ENCODE measurements around the gene FILIP1L.

FILIP1L gene

GRCh38 chr3:100158918-100159330 lies 44.6 kb upstream of the FILIP1L start:
- no peaks in the 10 kb centered on the region for H3K36me3 ChIP-seq (ENCODE audit: control insufficient read depth, insufficient read depth, low read length)
- no peak for TF ChIP-seq CTCF (IDR thresholded peaks at IDR 0.05)
- H3K4me3 ChIP-seq (ENCODE audit: low read depth, low read length): no peak overlapping the region
- no peaks in the 10 kb centered on the region for H3K4me1 ChIP-seq
- no peak overlapping the region for H3K9ac ChIP-seq
- no peaks in the 10 kb centered on the region for H3K9me3 ChIP-seq (ENCODE audit: control insufficient read depth, low read length)
- H3K79me2 ChIP-seq: no peaks in the 10 kb centered on the region
- H3K27ac ChIP-seq: no peak overlapping the region
- no peaks in the 10 kb centered on the region for H3K27me3 ChIP-seq (ENCODE audit: control insufficient read depth, insufficient read depth, low read length)
- H2AFZ ChIP-seq: no peak overlapping the region
- no peak overlapping the region for H3K4me2 ChIP-seq (ENCODE audit: low read length)

GRCh38 chr3:100157685-100158084 lies 43.4 kb upstream of the FILIP1L start:
- H3K36me3 ChIP-seq (ENCODE audit: control insufficient read depth, insufficient read depth, low read length): no peaks in the 10 kb centered on the region
- H3K79me2 ChIP-seq: no peaks in the 10 kb centered on the region
- H3K27me3 ChIP-seq (ENCODE audit: control insufficient read depth, insufficient read depth, low read length): no peaks in the 10 kb centered on the region
- no peak overlapping the region for H3K9ac ChIP-seq
- H3K9me3 ChIP-seq (ENCODE audit: control insufficient read depth, low read length): no peaks in the 10 kb centered on the region
- no peaks in the 10 kb centered on the region for H3K4me1 ChIP-seq
- TF ChIP-seq CTCF (IDR thresholded peaks at IDR 0.05): no peak
- H3K4me2 ChIP-seq (ENCODE audit: low read length): no peak overlapping the region
- no peak overlapping the region for H3K27ac ChIP-seq
- no peak overlapping the region for H2AFZ ChIP-seq
- no peak overlapping the region for H3K4me3 ChIP-seq (ENCODE audit: low read depth, low read length)

DNA sequence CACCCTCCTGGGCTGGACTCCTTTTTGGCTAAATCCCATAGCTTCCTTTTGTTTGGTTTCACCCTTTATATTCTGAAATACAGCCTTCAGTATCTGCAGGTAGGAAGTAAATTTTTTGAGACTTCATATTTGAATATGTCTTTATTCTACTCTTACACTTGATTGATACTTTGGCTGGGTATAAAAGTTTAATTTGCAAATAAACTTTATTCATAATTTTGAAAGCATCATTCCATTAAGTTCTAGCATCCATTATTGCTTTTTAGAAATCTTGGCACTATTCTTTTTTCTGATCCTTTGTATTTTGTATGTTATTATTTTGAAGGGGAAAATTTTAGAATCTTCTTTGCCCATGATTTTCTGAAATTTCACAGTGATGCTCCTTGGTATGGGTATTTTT lies 41.3 kb upstream of the FILIP1L start:
- Histone ChIP-seq H2AFZ (no peak overlapping the region), H3K79me2 (no peaks in the 10 kb centered on the region), H3K27ac (no peak overlapping the region), H3K9me3 (ENCODE audit: control insufficient read depth, low read length) (no peaks in the 10 kb centered on the region), H3K9ac (no peak overlapping the region), H3K36me3 (ENCODE audit: control insufficient read depth, insufficient read depth, low read length) (no peaks in the 10 kb centered on the region), H3K27me3 (ENCODE audit: control insufficient read depth, insufficient read depth, low read length) (no peaks in the 10 kb centered on the region), H3K4me1 (no peaks in the 10 kb centered on the region), H3K4me2 (ENCODE audit: low read length) (no peak overlapping the region), H3K4me3 (ENCODE audit: low read depth, low read length) (no peak overlapping the region)
- TF ChIP-seq CTCF (IDR thresholded peaks at IDR 0.05): no peak

- Histone ChIP-seq H3K4me3 (ENCODE audit: low read depth, low read length) (no peak overlapping the region), H3K4me2 (ENCODE audit: low read length) (no peak overlapping the region), H3K27me3 (ENCODE audit: control insufficient read depth, insufficient read depth, low read length) (no peaks in the 10 kb centered on the region), H3K4me1 (no peaks in the 10 kb centered on the region), H3K27ac (no peak overlapping the region), H3K79me2 (no peaks in the 10 kb centered on the region), H3K36me3 (ENCODE audit: control insufficient read depth, insufficient read depth, low read length) (no peaks in the 10 kb centered on the region), H2AFZ (no peak overlapping the region), H3K9me3 (ENCODE audit: control insufficient read depth, low read length) (no peaks in the 10 kb centered on the region), H3K9ac (no peak overlapping the region)
- TF ChIP-seq CTCF (IDR thresholded peaks at IDR 0.05): no peak
Measured at GRCh38 chr3:100155128-100155527, 40.8 kb upstream of the FILIP1L start.

DNA sequence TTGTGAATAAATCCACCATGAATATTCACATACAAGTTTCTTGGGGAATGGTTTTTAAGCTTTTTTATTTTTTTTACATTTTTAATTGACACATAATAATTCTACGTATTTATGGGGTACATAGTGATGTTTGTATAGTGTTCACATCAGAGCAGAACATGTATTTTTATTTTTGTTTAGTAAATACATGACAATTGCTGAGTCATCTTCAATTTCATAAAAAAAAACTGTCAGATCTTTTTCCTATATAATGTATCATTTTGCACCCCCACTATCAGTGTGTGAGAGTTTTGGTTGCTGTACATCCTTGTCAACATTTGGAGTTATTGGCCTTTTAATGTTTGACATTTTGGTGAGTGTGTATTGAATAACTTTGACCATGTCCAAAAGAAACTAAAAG lies 39.9 kb upstream of the FILIP1L start:
- H3K4me2 ChIP-seq (ENCODE audit: low read length): no peak overlapping the region
- H3K27ac ChIP-seq: no peak overlapping the region
- H3K79me2 ChIP-seq: no peaks in the 10 kb centered on the region
- H2AFZ ChIP-seq: no peak overlapping the region
- no peaks in the 10 kb centered on the region for H3K36me3 ChIP-seq (ENCODE audit: control insufficient read depth, insufficient read depth, low read length)
- H3K9ac ChIP-seq: no peak overlapping the region
- H3K27me3 ChIP-seq (ENCODE audit: control insufficient read depth, insufficient read depth, low read length): no peaks in the 10 kb centered on the region
- H3K9me3 ChIP-seq (ENCODE audit: control insufficient read depth, low read length): no peaks in the 10 kb centered on the region
- H3K4me3 ChIP-seq (ENCODE audit: low read depth, low read length): no peak overlapping the region
- no peak for TF ChIP-seq CTCF (IDR thresholded peaks at IDR 0.05)
- H3K4me1 ChIP-seq: peaks cover 3% of the 10 kb centered on the region

Data from parathyroid adenoma (tissue), 2 donors.